ENCODE results near the gene OLFM4. TPM values are rescaled to one million over a fixed set of nuclear protein-coding genes. Genes with fewer than 3 reads are reported as not detected.

The OLFM4 gene
- total and polyA plus RNA-seq, 11 donors: 0.09 to 2.2 (median 0.42) TPM; not detected in 2

GRCh38 chr13:52984881-52985363 lies 43.7 kb upstream of the OLFM4 start:
- ATAC-seq (no peak), DNase-seq (no peak)
- intact Hi-C loops (cut with DNase I): no loop called here
- H3K27ac ChIP-seq: no peak overlapping the region
- no peaks in the 10 kb centered on the region for H3K9me3 ChIP-seq
- H3K27me3 ChIP-seq: peaks cover 0 to 3% (median 0%) of the 10 kb centered on the region in 9 donors
- 82 to 85% (median 83%) methylated on average over 5 of the region's 5 CpGs for WGBS, 4 donors
- H3K4me3 ChIP-seq: no peak overlapping the region
- TF ChIP-seq POLR2A (IDR thresholded peaks at IDR 0.05): no peak
- TF ChIP-seq CTCF (IDR thresholded peaks at IDR 0.05): no peak
- no peaks in the 10 kb centered on the region for H3K36me3 ChIP-seq
- no peaks in the 10 kb centered on the region for H3K4me1 ChIP-seq

GRCh38 chr13:52991344-52992020 lies 37.1 kb upstream of the OLFM4 start:
- no peaks in the 10 kb centered on the region for H3K36me3 ChIP-seq
- no peaks in the 10 kb centered on the region for H3K4me1 ChIP-seq
- no peaks in the 10 kb centered on the region for H3K9me3 ChIP-seq
- TF ChIP-seq POLR2A (IDR thresholded peaks at IDR 0.05) (no peak), CTCF (IDR thresholded peaks at IDR 0.05) (no peak)
- intact Hi-C loops (cut with DNase I): no loop called here
- peaks cover 0 to 3% (median 0%) of the 10 kb centered on the region in 9 donors for H3K27me3 ChIP-seq
- H3K27ac ChIP-seq: no peak overlapping the region
- ATAC-seq (no peak), DNase-seq (no peak)
- 77 to 86% (median 83%) methylated on average over 13 of the region's 13 CpGs for WGBS, 4 donors
- H3K4me3 ChIP-seq: no peak overlapping the region

GRCh38 chr13:52992110-52992509 lies 36.5 kb upstream of the OLFM4 start:
- 92 to 95% (median 94%) methylated on average over 11 of the region's 11 CpGs for WGBS, 4 donors

DNA sequence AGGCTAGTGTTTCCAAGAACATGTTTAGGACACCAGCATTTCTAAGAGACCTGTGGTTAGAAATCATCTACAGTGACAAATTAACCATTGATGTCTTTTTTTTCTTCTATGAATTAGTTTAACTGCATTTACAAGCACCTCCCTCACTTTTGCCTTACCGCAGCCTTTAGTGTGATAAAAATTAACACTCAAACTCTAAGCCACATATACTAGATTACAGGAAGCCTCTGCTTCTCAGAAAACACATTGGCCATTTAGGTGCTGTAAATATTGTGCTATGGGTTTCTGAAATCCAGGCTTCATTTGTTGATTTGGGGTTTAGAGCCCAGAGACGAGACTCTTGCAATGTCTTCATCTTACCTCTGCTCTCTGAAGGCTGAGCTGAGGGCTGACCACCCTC lies 34.6 kb upstream of the OLFM4 start:
- no peaks in the 10 kb centered on the region for H3K36me3 ChIP-seq
- no peaks in the 10 kb centered on the region for H3K4me1 ChIP-seq
- intact Hi-C loops (cut with DNase I): no loop called here
- no peak for DNase-seq
- no peaks in the 10 kb centered on the region for H3K9me3 ChIP-seq
- H3K27ac ChIP-seq: no peak overlapping the region
- peaks cover 0 to 3% (median 0%) of the 10 kb centered on the region in 9 donors for H3K27me3 ChIP-seq
- TF ChIP-seq CTCF (IDR thresholded peaks at IDR 0.05): no peak
- no peak for TF ChIP-seq POLR2A (IDR thresholded peaks at IDR 0.05)
- ATAC-seq: no peak
- 67 to 84% (median 73%) methylated on average over 2 of the region's 2 CpGs for WGBS, 4 donors
- H3K4me3 ChIP-seq: no peak overlapping the region

More at GRCh38 chr13:52992110-52992509, 36.5 kb upstream of the OLFM4 start:
- ATAC-seq (no peak), DNase-seq (no peak)
- peaks cover 0 to 3% (median 0%) of the 10 kb centered on the region in 9 donors for H3K27me3 ChIP-seq
- intact Hi-C loops (cut with DNase I): no loop called here
- TF ChIP-seq POLR2A (IDR thresholded peaks at IDR 0.05) (no peak), CTCF (IDR thresholded peaks at IDR 0.05) (no peak)
- H3K9me3 ChIP-seq: no peaks in the 10 kb centered on the region
- no peak overlapping the region for H3K4me3 ChIP-seq
- no peaks in the 10 kb centered on the region for H3K36me3 ChIP-seq
- no peak overlapping the region for H3K27ac ChIP-seq
- no peaks in the 10 kb centered on the region for H3K4me1 ChIP-seq
